Stimulated activated CD4-positive, alpha-beta T cell treated with anti-CD3 and anti-CD28 coated beads, Interleukin-4, amount 100 ng/mL, for 24 hours (primary cell): ENCODE measurements around the gene PXT1.
"Not testable (repeated sequence)": the region's sequence is repeated elsewhere in the genome, so short reads cannot be mapped to it uniquely, and the experiment has no call there.

Source experiments
- DNase-seq: peaks from one replicate; pipeline ENCODE4 v3.0.0-alpha.2; 2020

PXT1 gene

GRCh38 chr6:36368421-36368820 is 74.2 kb downstream of the PXT1 start:
- no peak for DNase-seq

- DNase-seq: no peak
Observed at GRCh38 chr6:36367743-36368142, 74.9 kb downstream of the PXT1 start.

- DNase-seq: peak; percentile 20
Observed at GRCh38 chr6:36364669-36365479, 77.8 kb downstream of the PXT1 start.

- DNase-seq: not testable (repeated sequence)
Observed at GRCh38 chr6:36364061-36364635, 78.5 kb downstream of the PXT1 start.

- not testable (repeated sequence) for DNase-seq
Observed at GRCh38 chr6:36363371-36363752, 79.3 kb downstream of the PXT1 start.

- DNase-seq: no peak
Observed at GRCh38 chr6:36362551-36363370, 79.9 kb downstream of the PXT1 start.

GRCh38 chr6:36361071-36361470 is 81.6 kb downstream of the PXT1 start:
- no peak for DNase-seq

GRCh38 chr6:36360241-36361054 is 82.2 kb downstream of the PXT1 start:
- DNase-seq: peak; percentile 74

- no peak for DNase-seq
Observed at GRCh38 chr6:36358226-36358915, 84.3 kb downstream of the PXT1 start.

- DNase-seq: no peak
Observed at GRCh38 chr6:36357872-36358225, 84.8 kb downstream of the PXT1 start.

GRCh38 chr6:36355819-36356218 is 86.8 kb downstream of the PXT1 start:
- DNase-seq: no peak

- no peak for DNase-seq
Observed at GRCh38 chr6:36353411-36353915, 89.2 kb downstream of the PXT1 start.

GRCh38 chr6:36352477-36353157 is 90.0 kb downstream of the PXT1 start:
- DNase-seq: no peak

GRCh38 chr6:36350681-36351571 is 91.7 kb downstream of the PXT1 start:
- DNase-seq: no peak

GRCh38 chr6:36350082-36350481 is 92.6 kb downstream of the PXT1 start:
- DNase-seq: no peak

- DNase-seq: no peak
Observed at GRCh38 chr6:36349240-36349639, 93.4 kb downstream of the PXT1 start.

- DNase-seq: no peak
Observed at GRCh38 chr6:36347621-36348020, 95.0 kb downstream of the PXT1 start.

- no peak for DNase-seq
Observed at GRCh38 chr6:36346486-36347273, 96.0 kb downstream of the PXT1 start.

GRCh38 chr6:36345681-36346466 is 96.8 kb downstream of the PXT1 start:
- DNase-seq: no peak
